Mucosa of descending colon (tissue), 3 donors: ENCODE results near the gene MAPK8IP2. TPM values are rescaled to one million over a fixed set of nuclear protein-coding genes. Genes with fewer than 3 reads are reported as not detected.

Source experiments
- ATAC-seq: fragments of 200-7000 bp; cut with Tn5 transposase; one replicate; pipeline ENCODE4 v1.9.1; 2020; ENCODE audit warnings: mild to moderate bottlenecking, moderate library complexity
- DNase-seq, 3 donors: peaks; one replicate each; pipeline ENCODE4 v3.0.0-alpha.2; 2020
- H3K36me3 ChIP-seq: fragments of 200-600 bp; one replicate; pipeline ENCODE4 v1.8.0; 2021; ENCODE audit warnings: low read depth, mild to moderate bottlenecking
- H3K4me1 ChIP-seq: fragments of 200-600 bp; one replicate; pipeline ENCODE4 v1.8.0; 2021; ENCODE audit warnings: low read depth, mild to moderate bottlenecking
- H3K4me3 ChIP-seq: fragments of 200-600 bp; one replicate; pipeline ENCODE4 v1.8.0; 2021; ENCODE audit warnings: mild to moderate bottlenecking
- H3K9me3 ChIP-seq: fragments of 200-600 bp; one replicate; pipeline ENCODE4 v1.8.0; 2021; ENCODE audit warnings: mild to moderate bottlenecking
- CTCF ChIP-seq: fragments of 200-600 bp; IDR thresholded peaks from one replicate; pipeline ENCODE4 v1.8.0; 2022; ENCODE audit warnings: antibody characterized with exemption, mild to moderate bottlenecking
- intact Hi-C, 2 donors: fragments of 100-400 bp; cut with DNase I in 1 of 2; cut with micrococcal nuclease in 1 of 2; formaldehyde crosslinking; loops; one replicate each; pipeline versions ENCODE4 v1.11.0 to v1.11.1; 2022; cut with DNase I, micrococcal nuclease
- total RNA-seq, 3 donors: library from RNA; stranded (reverse); fragmentation: NEBNext Ultra II Directional in 2 of 3; extraction: Animal tissue kit (Norgen Biotek cat#: 25700) in 2 of 3; gene quantifications; one replicate each; pipeline versions ENCODE4 v1.2.1 to v1.2.4, GENCODE V29; 2021 to 2023
- donor health status: DM: no; HTN: no; CAD: no; lungs with moderate emphysema.
- donor health status: DM: no; HTN: no; CAD: no.
- donor health status: DM: no; HTN: yes; CAD: no.

The MAPK8IP2 gene
- total RNA-seq, 3 donors from 2014 or later: 0.63 to 4.2 (median 0.64) TPM

GRCh38 chr22:50622723-50623327, 22.2 kb downstream of the MAPK8IP2 start:
- TF ChIP-seq CTCF: no peak
- H3K4me3 ChIP-seq: no peak overlapping the region
- no peaks in the 10 kb centered on the region for H3K9me3 ChIP-seq
- peaks cover 26% of the 10 kb centered on the region for H3K4me1 ChIP-seq
- intact Hi-C loops: loop anchor here in 1 of 2 donors (5.0 kb wide), 1 partner anchor 96 kb away; the partner anchor contains the start of gene SCO2
- H3K36me3 ChIP-seq: no peaks in the 10 kb centered on the region
- DNase-seq (peak; percentile 92 to 94 (median 93)), ATAC-seq (peak; percentile 83)

- Histone ChIP-seq H3K4me3 (no peak overlapping the region), H3K4me1 (peaks cover 26% of the 10 kb centered on the region), H3K9me3 (no peaks in the 10 kb centered on the region), H3K36me3 (no peaks in the 10 kb centered on the region)
- ATAC-seq: no peak
- intact Hi-C loops: loop anchor here in 1 of 2 donors (5.0 kb wide), 1 partner anchor 97 kb away; the partner anchor contains the start of gene SCO2
- TF ChIP-seq CTCF: no peak
- no peak for DNase-seq
These were observed 23.9 kb downstream of the MAPK8IP2 start for GRCh38 chr22:50624347-50625130.

- DNase-seq (no peak), ATAC-seq (no peak)
- peaks cover 22% of the 10 kb centered on the region for H3K4me1 ChIP-seq
- TF ChIP-seq CTCF: no peak
- intact Hi-C loops: no loop called here
- no peaks in the 10 kb centered on the region for H3K9me3 ChIP-seq
- no peak overlapping the region for H3K4me3 ChIP-seq
- no peaks in the 10 kb centered on the region for H3K36me3 ChIP-seq
These were observed 24.6 kb downstream of the MAPK8IP2 start for GRCh38 chr22:50625131-50625567.

GRCh38 chr22:50625568-50626313, 25.1 kb downstream of the MAPK8IP2 start:
- no peak overlapping the region for H3K4me3 ChIP-seq
- no peak for DNase-seq
- intact Hi-C loops: no loop called here
- H3K9me3 ChIP-seq: no peaks in the 10 kb centered on the region
- peaks cover 16% of the 10 kb centered on the region for H3K4me1 ChIP-seq
- no peak for TF ChIP-seq CTCF
- no peak for ATAC-seq
- H3K36me3 ChIP-seq: no peaks in the 10 kb centered on the region

- intact Hi-C loops: no loop called here
- no peak overlapping the region for H3K4me3 ChIP-seq
- DNase-seq: no peak
- H3K4me1 ChIP-seq: peaks cover 12% of the 10 kb centered on the region
- ATAC-seq: no peak
- H3K36me3 ChIP-seq: no peaks in the 10 kb centered on the region
- TF ChIP-seq CTCF: no peak
- H3K9me3 ChIP-seq: no peaks in the 10 kb centered on the region
These were observed 25.8 kb downstream of the MAPK8IP2 start for GRCh38 chr22:50626314-50626849.
